Esophagus (tissue), 2 donors: ENCODE data around the gene PPFIBP1. TPM values are rescaled to one million over a fixed set of nuclear protein-coding genes. Genes with fewer than 3 reads are reported as not detected.

Source experiments
- H3K27ac ChIP-seq, 2 donors: one replicate each; pipeline ENCODE4 v1.5.1; 2013; ENCODE audit warnings: low read depth in 2 of 2, mild to moderate bottlenecking in 2 of 2, inconsistent platforms in 1 of 2, low read length in 1 of 2, moderate library complexity in 1 of 2
- H3K27me3 ChIP-seq, 2 donors: one replicate each; pipeline ENCODE4 v1.6.1; 2013; ENCODE audit warnings: low read length in 2 of 2, control low read depth in 1 of 2, mild to moderate bottlenecking in 1 of 2; ENCODE audit not compliant: insufficient read depth in 2 of 2, control insufficient read depth in 1 of 2
- H3K36me3 ChIP-seq, 2 donors: one replicate each; pipeline ENCODE4 v1.6.1; 2013; ENCODE audit warnings: low read length in 1 of 2; ENCODE audit not compliant: control insufficient read depth in 2 of 2, insufficient read depth in 2 of 2
- H3K4me1 ChIP-seq, 2 donors: one replicate each; pipeline ENCODE4 v1.6.1; 2013; ENCODE audit warnings: low read length in 1 of 2; ENCODE audit not compliant: control insufficient read depth in 2 of 2, insufficient read depth in 2 of 2
- H3K4me3 ChIP-seq, 2 donors: one replicate each; pipeline ENCODE4 v1.5.1; 2013; ENCODE audit warnings: low read length in 2 of 2, mild to moderate bottlenecking in 2 of 2, low read depth in 1 of 2, moderate library complexity in 1 of 2
- H3K9me3 ChIP-seq, 2 donors: one replicate each; pipeline ENCODE4 v1.6.1; 2013; ENCODE audit warnings: mild to moderate bottlenecking in 2 of 2, low read depth in 1 of 2, low read length in 1 of 2, moderate library complexity in 1 of 2; ENCODE audit not compliant: control insufficient read depth in 2 of 2, insufficient read depth in 1 of 2
- WGBS, 2 donors: extraction: QIAGEN DNeasy Blood & Tissue Kit; methylation state at CpG; one replicate each; pipeline ENCODE4 v1.1.7; 2013; 5-methylcytosine and 5-hydroxymethylcytosine counted together
- polyA plus RNA-seq, 2 donors: library from polyadenylated mRNA; stranded (reverse); fragments of 200-250 nt; gene quantifications; one replicate each; pipeline ENCODE4 v1.2.3, GENCODE V29; 2013
- donor health status: healthy with polysubstance abuse.
- donor health status: Bipolar disorder and iron deficiency.

The PPFIBP1 gene
- polyA plus RNA-seq, 2 donors, result 12.0 to 13.4 TPM

DNA sequence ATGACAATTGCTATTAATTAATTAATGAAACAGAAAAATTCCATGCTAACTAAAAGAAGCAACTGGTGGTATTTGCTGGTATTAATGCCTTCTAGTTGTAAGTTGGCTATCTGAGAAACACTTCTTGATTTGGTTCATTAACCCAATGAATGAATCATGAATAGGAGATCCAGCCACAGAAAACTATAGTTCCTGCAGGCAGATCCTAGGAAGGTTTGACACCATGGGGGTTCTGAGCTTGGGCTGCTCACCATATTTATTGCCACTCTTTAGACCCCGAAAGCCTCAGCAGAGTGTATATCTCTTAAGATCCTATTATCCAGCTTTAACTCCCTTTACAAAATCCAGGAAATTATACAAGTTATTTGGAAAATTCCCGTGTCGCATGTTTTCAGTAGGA, 90.9 kb downstream of the PPFIBP1 start:
- Histone ChIP-seq H3K27ac (no peak overlapping the region), H3K27me3 (no peaks in the 10 kb centered on the region), H3K9me3 (no peaks in the 10 kb centered on the region), H3K4me3 (no peak overlapping the region), H3K4me1 (peaks cover under 1 to 2% of the 10 kb centered on the region in 2 donors), H3K36me3 (peaks cover 0 to 3% of the 10 kb centered on the region in 2 donors)
- 68 to 79% methylated on average over 3 of the region's 3 CpGs for whole genome bisulfite sequencing, 2 donors

DNA sequence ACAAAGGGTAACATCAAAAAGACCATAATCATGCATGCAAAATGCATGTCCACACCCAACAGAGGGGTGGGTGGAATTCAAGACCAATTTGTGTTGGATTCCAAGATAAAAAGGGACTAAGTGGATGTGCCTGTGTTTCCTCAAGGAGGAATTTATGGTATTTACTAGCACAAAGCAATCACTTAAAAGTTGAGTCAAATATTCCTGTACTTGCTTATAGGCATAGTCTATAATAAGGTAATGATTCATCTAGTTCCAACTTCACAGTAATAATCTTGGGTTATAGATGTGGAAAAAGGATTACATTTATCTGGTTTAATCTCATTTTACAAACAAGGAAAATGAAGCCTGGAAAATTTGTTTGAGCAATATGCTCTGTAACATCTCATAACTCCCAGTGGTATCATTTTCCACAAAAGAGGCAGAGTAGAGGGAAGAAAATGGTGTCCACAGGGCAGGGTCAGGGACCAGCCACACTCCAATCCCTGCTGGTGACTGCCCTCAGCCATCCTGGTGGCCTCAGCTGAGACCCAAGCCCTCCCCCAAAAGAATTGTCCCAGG, 91.4 kb downstream of the PPFIBP1 start:
- no peak overlapping the region for H3K27ac ChIP-seq
- H3K9me3 ChIP-seq, result no peaks in the 10 kb centered on the region
- H3K4me3 ChIP-seq, result no peak overlapping the region
- H3K4me1 ChIP-seq, result peaks cover 0 to 4% of the 10 kb centered on the region in 2 donors
- H3K36me3 ChIP-seq, result peaks cover 0 to 3% of the 10 kb centered on the region in 2 donors
- no peaks in the 10 kb centered on the region for H3K27me3 ChIP-seq

DNA sequence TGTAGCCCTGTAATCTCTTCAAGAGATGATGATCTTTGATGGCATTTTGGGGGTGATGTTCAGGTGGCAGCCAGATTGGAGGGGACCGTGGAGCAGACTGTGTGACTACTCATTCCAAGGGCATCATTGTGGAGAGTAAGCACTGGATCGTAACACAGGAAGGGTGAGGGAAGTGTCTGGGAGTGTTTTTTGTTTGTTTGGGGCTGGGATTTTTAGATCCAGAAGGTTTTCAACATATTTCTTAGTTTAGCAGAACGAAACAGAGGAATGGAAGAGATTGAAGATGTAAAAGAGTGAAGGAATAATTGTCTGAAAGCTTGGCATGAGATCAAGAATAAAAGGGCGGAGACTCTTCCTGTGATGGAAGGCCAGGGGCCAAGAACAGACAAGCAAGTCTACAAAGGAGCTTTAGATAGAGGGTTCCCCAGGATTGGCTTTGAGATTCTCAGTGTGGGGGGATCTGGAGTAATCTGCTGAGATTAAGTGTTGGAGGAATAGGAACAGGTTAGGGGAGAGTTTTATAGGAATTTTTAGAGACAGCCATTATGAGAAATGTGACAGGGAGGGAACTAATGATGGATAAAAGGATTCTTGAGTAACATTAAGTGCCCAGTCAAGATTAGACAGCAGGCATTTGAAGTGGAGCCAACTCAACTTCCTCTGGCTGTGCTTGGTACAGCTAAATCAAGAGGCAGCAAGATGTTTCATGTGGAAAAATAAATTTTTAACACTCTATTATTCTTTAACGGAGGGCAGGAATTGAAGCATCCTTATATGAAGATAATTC, 92.5 kb downstream of the PPFIBP1 start:
- WGBS, 2 donors, result 41 to 59% methylated on average over 5 of the region's 5 CpGs

DNA sequence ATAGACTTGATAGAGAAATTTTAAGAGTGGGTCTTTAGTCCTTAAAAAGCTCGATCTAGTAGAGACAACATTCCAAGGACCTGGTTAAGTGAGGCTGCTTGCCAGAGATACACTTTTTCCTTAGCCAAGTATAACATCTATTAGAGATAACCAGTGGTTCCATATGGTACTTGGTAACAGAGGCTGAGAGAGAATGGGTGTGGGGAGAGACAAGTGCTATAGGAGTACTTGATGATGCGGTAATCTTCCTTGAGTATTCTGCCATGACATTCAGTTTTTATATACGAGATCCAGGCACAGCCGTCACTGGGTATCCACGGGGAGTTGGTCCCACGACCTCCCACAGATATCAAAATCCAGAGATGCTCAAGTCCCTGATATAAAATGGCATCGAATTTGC, 94.8 kb downstream of the PPFIBP1 start:
- H3K36me3 ChIP-seq, result peaks cover 0 to under 1% of the 10 kb centered on the region in 2 donors
- WGBS, 2 donors, result 85 to 87% methylated on average over 7 of the region's 7 CpGs
- H3K27me3 ChIP-seq, result no peaks in the 10 kb centered on the region
- H3K9me3 ChIP-seq, result no peaks in the 10 kb centered on the region
- H3K4me1 ChIP-seq, result peaks cover 0 to 4% of the 10 kb centered on the region in 2 donors
- no peak overlapping the region for H3K4me3 ChIP-seq
- H3K27ac ChIP-seq, result peak overlapping the region in 1 of 2 donors; percentile 21

More for the DNA sequence above, 92.5 kb downstream of the PPFIBP1 start:
- Histone ChIP-seq H3K36me3 (peaks cover 0 to 3% of the 10 kb centered on the region in 2 donors), H3K27ac (no peak overlapping the region), H3K4me1 (peaks cover 0 to 4% of the 10 kb centered on the region in 2 donors), H3K27me3 (no peaks in the 10 kb centered on the region), H3K9me3 (no peaks in the 10 kb centered on the region), H3K4me3 (no peak overlapping the region)

DNA sequence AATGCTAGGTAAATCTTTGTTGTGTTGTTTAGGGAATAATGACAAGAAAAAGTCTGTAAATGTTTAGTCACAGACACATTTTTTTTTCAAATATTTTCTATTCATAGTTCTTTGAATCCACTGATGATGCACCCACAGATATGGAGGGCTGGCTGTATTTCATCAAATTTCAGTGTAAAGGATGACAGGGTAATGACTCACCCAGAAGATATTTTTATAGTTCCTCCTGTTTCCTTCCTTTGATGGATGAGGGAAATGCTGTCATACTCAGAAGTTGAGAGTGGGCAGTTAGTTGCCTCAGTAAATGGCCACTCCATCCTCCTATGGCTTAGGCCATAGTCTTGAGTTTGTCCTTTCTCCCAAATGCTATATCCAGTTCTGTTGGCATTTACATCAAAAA, 95.3 kb downstream of the PPFIBP1 start:
- peaks cover 0 to 4% of the 10 kb centered on the region in 2 donors for H3K4me1 ChIP-seq
- H3K27ac ChIP-seq, result no peak overlapping the region

DNA sequence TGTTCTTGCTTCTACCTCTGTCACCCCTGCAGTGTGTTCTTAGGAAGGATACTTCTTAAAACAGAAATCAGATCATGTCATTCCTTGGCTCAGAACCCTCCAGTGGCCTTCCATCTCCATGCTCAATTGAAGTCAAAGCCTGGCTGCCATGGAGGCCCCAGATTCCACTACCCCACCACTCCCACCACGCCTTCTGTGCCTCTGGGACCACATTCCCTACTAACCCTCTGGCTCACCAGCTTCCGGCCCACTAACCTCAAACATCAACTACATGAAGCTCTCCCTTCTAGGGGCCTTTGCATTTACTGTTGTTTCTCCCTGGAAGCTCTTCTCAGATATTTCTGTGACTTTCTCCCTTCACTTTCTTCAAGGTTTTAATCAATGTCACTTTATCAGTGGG, 96.1 kb downstream of the PPFIBP1 start:
- no peaks in the 10 kb centered on the region for H3K36me3 ChIP-seq
- H3K27ac ChIP-seq, result no peak overlapping the region
- 94% methylated on average over 2 of the region's 2 CpGs for WGBS, 2 donors
- no peak overlapping the region for H3K4me3 ChIP-seq
- no peaks in the 10 kb centered on the region for H3K9me3 ChIP-seq
- peaks cover 0 to 4% of the 10 kb centered on the region in 2 donors for H3K4me1 ChIP-seq
- H3K27me3 ChIP-seq, result no peaks in the 10 kb centered on the region

More for the DNA sequence above, 95.3 kb downstream of the PPFIBP1 start:
- no peak overlapping the region for H3K4me3 ChIP-seq
- H3K27me3 ChIP-seq, result no peaks in the 10 kb centered on the region
- H3K36me3 ChIP-seq, result no peaks in the 10 kb centered on the region
- no peaks in the 10 kb centered on the region for H3K9me3 ChIP-seq

DNA sequence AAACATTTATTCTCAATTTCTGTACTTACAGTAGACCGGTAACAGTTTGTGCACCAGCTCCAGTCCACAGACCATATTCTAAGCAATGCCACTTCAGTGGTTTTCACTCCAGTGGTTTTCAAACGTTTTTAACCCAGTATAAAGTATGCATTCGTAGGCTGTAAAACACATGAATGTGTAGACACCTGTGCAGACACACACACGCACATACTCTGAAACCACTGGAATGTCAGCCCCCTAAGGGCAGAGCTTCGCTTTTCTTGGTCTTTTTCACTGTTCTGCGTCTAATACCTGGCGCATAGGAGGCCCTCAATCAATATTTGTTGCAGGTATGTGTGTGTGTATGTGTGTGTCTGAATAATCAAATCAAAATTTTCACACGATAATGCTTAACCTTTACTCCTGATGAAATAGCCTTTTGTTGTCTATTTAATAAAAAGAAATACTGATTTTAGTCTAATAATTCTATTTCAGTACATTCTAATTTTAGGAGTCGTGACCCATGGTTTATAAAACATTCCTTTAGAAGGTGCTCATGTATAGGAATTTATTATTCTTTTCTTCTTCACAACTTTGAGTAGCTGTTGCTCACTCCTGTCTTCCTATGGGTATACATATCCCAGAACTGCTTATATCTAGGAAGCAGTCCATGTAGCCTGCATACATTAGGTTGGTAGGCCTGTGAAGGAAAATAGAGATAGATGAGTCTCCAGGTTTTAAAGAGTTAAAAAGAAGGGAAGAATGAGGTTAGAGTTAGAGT, 98.6 kb downstream of the PPFIBP1 start:
- H3K36me3 ChIP-seq, result no peaks in the 10 kb centered on the region
- H3K4me1 ChIP-seq, result peaks cover 0 to 4% of the 10 kb centered on the region in 2 donors
- WGBS, 2 donors, result 67 to 78% methylated on average over 9 of the region's 9 CpGs

DNA sequence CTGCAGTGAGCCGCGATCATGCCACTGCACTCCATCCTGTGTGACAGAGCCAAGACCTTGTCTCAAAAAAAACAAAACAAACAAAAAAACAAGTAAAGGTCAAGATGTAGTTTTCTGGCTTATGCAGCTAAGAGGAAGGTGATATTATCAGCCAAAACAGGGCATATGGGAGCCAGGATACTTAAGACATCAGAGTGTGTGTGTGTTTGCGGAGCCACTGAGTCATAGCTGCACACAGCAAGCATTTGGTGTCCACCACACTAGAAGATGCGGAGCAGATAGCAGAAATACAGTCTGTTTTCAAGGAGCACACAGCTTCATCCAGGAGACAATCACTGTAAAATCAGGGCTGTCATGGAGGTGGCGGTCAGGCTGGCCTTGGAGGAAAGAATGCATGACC, 99.6 kb downstream of the PPFIBP1 start:
- Histone ChIP-seq H3K36me3 (peaks cover 0 to 2% of the 10 kb centered on the region in 2 donors), H3K27ac (no peak overlapping the region), H3K9me3 (no peaks in the 10 kb centered on the region), H3K4me3 (no peak overlapping the region), H3K4me1 (peaks cover 0 to 7% of the 10 kb centered on the region in 2 donors), H3K27me3 (no peaks in the 10 kb centered on the region)
- WGBS, 2 donors, result 93 to 97% methylated on average over 5 of the region's 5 CpGs

More for the DNA sequence above, 98.6 kb downstream of the PPFIBP1 start:
- no peaks in the 10 kb centered on the region for H3K9me3 ChIP-seq
- no peak overlapping the region for H3K4me3 ChIP-seq
- H3K27ac ChIP-seq, result no peak overlapping the region
- no peaks in the 10 kb centered on the region for H3K27me3 ChIP-seq

DNA sequence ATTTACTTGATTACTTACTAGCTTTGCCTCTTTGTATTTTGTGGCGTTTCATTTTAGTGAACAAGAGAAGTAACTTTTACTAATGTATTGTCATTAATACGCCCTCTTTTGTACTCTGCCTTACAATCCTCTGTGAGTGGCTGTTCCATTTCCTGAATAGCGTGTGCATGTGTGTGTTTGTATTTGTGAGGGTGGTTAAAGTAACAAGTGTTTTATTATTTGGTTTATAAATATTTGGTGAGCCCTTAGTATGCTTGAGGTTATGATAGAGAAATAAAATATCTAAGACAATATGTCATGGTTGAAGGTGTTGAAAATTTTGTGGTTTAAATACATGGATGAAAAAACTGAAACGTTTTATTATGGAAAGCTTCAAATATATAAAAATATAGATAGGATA, 100.6 kb downstream of the PPFIBP1 start:
- Histone ChIP-seq H3K9me3 (no peaks in the 10 kb centered on the region), H3K36me3 (peaks cover 0 to 2% of the 10 kb centered on the region in 2 donors), H3K4me3 (no peak overlapping the region), H3K27me3 (no peaks in the 10 kb centered on the region), H3K4me1 (peaks cover 0 to 5% of the 10 kb centered on the region in 2 donors), H3K27ac (no peak overlapping the region)
- WGBS, 2 donors, result 64 to 68% methylated on average over 4 of the region's 4 CpGs
